ENCODE measurements around the gene FAM171A1.
"Not testable (repeated sequence)": the region's sequence is repeated elsewhere in the genome, so short reads cannot be mapped to it uniquely, and the experiment has no call there.

Gene FAM171A1

DNA sequence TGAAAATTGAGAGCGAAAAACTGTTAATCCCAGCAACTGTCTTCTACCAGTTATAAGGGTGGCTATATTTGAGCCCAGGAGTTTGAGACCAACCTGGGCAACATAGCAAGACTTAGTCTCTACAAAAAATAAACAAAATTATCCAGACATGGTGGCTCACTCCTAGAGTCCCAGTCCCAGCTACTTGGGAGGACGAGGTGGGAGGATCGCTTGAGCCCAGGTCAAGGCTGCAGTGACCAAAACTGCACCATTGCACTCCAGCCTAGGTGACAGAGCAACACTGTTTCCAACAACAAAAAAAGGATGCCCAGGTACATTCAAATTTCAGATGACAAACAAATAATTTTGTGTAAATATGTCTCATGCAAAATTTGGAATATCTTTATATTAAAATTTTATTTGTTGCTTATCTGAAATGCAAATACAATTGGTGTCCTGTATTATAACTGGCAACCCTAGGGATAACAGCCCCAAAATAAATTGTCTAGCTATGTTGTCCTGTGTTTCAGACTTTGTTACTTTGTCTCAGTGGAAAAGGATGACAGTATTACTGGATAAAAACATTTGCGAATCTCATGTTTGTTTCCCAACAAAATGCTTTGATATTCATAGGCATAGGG is 26.7 kb downstream of the FAM171A1 start:
- no peak for DNase-seq (ENCODE audit: low read depth)

DNA sequence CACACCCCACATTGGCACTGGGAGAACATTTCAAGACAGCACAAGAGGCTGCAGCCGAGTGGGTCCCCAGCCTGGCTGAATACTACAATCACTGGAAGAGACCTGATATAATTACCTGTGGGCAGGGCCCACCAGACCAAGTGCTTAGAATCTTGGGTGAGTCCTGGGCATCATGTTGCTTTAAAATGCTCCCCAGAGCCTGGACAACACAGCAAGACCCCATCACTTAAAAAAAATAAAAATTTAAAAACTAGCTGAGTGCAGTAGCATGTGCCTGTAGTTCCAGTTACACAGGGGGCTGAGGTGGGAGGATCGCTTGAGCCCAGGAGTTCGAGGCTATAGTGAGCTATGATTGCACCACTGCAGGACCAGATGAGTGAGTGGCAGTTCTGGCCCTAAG is 28.1 kb downstream of the FAM171A1 start:
- DNase-seq (ENCODE audit: low read depth) = no peak

DNA sequence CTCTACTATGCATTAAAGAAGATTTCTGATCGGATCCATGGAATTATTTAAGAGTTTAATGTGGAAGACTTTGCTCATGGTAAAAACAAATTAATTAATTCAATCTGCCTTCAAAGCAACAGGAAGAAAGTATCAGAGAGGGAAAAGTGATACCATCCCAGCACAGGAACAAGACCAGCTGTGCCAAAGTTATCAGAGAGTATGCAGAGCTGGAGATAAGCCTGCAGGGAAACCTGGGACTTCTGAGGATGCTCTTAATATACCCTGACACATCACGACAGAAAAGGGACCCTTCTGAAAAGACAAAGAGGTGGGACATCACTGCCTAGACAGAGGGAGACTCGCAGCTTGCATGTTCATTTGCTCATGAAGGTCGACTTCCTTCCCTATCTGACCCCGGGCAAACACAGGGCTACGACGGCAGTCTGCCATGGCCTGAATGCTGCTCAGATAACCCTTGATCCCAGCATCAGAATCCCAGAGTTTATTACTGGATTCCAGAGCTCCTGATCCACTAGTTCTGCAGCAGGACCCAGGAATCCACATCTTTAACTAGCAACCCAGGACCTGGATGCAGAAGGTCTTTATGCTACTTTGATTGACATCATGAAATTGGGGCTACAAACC is 29.5 kb downstream of the FAM171A1 start:
- no peak for DNase-seq (ENCODE audit: low read depth)

DNA sequence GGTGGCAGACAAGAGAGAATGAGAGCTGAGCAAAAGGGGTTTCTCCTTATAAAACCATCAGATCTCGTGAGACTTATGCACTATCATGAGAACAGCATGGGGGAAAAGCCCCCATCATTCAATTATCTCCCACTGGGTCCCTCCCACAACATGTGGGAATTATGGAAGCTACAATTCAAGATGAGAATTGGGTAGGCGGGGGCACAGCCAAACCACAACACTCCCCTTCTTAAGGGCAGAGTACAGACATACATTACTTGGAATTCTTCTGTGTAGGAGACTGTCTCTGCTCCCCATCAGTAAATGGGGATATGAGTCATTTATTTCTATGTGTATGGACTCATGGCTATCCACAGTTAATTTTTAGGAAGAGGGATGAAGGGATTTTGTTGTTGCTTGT is 31.2 kb downstream of the FAM171A1 start:
- DNase-seq (ENCODE audit: low read depth) = no peak

DNA sequence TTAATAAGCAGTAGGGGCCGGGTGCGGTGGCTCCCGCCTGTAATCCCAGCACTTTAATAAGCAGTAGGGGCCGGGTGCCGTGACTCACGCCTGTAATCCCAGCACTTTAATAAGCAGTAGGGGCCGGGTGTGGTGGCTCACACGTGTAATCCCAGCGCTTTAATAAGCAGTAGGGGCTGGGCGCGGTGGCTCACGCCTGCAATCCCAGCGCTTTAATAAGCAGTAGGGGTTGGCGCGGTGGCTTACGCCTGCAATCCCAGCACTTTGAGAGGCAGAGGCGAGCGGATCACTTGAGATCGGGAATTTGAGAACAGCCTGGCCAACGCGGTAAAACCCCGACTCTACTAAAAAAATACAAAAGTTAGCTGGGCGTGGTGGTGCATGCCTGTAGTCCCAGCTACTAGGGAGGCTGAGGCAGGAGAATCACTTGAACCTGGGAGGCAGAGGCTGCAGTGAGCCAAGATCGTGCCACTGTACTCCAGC is 33.6 kb downstream of the FAM171A1 start:
- not testable (repeated sequence) for DNase-seq (ENCODE audit: low read depth)

DNA sequence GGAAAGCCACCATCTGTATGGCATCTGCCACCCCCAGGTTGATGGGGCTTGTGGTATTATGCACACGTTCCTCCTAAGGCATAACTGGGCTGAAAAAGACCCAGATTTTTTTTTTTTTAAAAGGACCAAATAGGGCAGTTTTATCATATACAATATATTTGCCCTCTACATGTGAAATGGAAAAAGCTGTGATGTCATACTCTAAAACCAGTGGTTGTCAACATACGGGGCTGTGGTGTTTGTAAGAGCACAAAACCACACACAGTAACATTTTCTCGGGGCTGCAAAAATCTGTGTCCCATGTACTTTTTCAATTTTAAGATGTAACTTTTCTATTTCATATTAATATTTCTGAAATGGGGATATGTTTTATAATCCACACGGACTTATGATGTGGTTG is 34.9 kb downstream of the FAM171A1 start:
- DNase-seq (ENCODE audit: low read depth) = no peak

DNA sequence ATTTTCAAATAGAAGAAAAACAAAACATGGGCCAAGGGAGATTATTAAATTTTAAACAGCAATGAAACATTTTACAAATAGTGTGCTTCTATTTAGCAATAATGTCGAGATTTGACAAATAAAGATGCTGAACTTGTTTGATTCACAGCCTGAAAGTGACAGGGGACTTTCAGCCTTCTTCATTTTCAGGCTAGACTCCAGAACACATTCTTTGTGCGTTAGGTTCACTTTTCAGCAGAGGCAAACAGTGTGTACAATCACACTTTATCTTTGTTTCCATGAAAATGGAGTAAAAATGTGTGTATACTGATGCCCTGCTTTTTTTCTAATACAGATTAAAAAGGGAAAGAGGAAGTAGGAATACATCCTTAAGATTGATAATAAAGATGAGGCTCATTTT is 35.6 kb downstream of the FAM171A1 start:
- no peak for DNase-seq (ENCODE audit: low read depth)

DNA sequence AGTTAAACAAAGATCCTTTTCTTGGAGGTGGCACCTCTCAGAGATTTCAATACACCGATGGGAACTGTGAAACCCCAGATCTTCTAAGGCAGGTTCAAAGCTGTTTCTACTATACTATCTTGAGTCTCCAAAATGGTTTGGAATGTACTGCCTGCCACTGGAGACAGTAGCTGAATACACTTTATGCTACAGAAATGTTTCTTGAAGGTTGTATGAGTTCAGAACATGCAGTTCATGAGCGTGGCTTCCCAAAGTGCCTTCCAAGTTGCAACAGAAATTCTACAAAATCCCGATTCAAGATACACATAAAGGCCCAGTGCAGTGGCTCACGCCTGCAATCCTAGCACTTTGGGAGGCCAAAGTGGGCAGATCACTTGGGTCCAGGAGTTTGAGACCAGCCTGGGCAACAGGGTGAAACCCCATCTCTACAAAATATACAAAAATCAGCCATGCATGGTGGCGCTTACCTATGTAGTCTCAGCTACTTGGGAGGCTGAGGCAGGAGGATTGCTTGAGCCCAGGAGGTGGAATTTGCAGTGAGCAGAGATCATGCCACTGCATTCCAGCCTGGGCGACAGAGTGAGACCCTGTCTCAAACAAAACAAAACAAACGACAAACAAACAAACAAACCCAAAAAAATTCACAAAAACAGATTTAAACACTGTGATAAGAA is 36.3 kb downstream of the FAM171A1 start:
- DNase-seq (ENCODE audit: low read depth) = no peak

DNA sequence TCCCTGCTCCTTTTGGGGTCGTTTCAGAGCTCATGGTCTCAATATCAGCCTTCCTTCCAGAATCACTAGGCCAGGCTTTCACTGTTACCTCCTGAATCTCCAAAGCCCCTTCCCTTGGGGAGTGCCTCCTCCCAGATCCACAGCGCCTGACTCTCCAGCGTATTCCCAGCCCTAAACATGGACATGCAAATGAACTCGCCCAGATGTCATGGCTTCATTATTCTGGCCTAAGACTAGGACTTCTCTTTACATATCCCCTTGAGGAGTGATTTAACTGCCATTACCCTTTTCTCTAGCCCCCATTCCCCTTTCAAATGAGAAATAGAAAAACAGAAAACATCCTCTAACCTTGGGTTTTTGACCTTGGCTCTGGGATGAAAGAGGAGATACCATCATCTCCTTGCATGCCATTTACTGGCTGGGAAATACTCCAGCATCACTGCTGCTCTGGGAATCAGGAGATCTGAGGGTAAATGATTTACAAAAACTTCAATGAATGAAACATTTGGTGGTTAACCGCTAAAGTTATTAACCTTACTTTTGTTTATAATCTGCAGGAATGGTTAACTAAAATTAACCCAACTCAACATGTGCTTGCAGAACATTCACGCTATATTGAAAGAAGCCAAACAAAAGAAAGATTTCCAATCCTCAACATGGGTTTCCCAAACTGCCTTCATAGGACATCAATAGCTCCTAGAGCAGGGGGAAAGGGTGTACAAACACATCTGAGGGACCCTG is 37.0 kb downstream of the FAM171A1 start:
- DNase-seq (ENCODE audit: low read depth) = no peak

DNA sequence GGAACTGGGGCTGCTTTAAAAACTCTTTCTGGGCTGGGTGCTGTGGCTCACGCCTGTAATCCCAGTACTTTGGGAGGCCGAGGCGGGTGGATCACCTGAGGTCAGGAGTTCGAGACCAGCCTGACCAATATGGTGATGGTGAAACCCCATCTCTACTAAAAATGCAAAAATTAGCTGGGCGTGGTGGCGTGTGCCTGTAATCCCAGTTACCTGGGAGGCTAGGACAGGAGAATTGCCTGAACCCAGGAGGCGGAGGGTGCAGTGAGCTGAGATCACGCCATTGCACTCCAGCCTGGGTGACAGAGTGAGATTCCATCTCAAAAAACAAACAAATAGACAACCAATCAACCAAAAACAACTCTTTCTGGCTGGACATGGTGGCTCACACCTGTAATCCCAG is 37.9 kb downstream of the FAM171A1 start:
- not testable (repeated sequence) for DNase-seq (ENCODE audit: low read depth)

DNA sequence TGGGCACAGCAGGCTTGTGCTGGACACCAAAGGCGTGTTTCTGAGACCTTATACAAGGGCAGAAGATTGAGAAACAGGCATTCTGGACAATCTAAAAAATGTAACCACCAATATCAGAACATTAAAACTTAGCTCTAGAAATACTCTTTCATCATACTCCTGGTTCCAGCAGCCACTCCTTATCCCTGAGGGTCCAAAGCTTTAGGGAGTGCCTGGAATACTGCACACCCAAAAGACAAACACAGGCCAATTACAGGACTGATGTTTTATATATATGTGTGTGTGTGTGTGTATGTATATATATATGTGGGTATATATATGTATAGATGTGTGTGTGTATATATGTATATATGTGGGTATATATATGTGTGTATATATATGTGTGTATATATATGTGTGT is 39.6 kb downstream of the FAM171A1 start:
- DNase-seq (ENCODE audit: low read depth) = no peak

DNA sequence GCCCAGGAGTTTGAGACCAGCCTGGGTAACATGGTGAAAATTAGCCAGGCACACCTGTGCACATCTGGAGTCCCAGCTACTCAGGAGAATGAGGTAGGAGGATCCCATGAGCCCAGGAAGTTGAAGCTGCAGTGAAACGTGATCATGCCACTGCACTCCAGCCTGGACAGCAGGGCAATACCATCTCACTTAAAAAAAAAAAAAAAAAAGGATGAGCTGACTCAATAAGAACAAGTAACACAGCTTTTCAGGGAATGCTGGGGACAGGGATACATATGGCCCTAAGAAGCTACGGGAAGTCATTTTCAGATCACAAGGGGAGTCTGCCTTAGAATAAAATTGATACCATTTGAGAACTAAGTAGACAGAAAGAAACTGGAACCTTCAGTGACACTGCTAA is 41.7 kb downstream of the FAM171A1 start:
- no peak for DNase-seq (ENCODE audit: low read depth)

DNA sequence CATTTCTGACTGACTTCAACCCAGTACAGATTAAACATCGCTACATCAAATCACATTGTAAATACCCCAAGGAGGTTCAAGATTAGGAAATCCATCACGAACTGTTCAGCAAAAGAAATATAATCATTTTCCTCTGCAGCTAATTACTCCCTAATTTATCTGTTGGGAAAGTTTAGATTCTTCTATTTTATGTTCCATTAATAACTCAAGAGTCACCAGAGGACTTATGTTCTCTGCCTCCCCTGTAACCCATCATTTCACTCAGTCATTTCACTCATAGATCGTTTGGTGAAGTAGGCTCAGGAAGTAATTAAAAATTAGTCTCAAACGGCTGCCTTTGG is 45.2 kb downstream of the FAM171A1 start:
- no peak for DNase-seq (ENCODE audit: low read depth)

DNA sequence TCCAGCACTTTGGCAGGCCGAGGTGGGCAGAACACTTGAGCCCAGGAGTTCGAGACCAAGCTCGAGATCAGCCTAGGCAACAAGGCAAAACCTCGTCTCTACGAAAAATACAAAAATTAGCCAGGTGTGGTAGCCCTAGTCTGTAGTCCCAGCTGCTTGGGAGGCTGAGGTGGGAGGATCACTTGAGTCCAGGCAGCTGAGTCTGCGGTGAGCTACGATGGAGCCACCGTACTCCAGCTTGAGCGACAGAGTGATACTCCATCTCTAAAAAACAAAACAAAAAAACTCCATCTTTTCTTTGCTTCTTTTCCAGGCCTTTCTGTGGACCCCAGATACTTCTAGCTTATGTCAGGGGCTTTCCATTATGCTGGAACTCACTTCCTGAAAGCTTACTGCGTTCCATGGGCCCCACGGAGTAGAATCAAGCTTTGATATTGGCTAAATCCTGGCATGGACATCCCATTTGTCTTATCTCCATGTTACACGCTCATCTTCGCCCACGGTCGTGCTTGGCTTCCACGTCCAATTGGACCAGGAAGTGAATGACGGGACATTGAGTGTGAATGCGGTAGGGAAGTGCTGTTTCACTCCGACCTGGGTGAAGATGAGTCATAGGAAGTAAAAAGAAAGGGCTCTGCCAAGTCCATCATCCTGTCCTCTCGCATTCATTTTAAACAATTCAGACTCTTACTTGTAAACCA is 45.7 kb downstream of the FAM171A1 start:
- DNase-seq (ENCODE audit: low read depth) = no peak

DNA sequence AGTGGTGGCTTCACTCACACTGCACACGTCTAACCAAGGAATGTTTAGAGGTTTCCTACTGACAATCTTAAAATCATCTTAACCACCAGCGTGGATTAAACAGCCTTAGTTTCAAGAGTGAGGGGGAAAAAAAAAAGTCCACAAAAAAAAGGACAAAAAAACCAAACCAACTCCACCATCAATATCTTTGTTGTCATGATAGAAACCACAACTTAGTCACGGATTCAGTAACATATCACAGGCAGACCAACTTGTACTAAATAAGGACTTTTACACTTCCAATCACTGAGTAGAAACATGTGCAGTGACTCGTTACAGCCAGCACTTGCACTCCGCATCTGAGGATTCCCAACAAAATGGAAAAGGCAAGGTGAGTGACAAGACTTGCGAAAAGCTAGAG is 46.5 kb downstream of the FAM171A1 start:
- no peak for DNase-seq (ENCODE audit: low read depth)

DNA sequence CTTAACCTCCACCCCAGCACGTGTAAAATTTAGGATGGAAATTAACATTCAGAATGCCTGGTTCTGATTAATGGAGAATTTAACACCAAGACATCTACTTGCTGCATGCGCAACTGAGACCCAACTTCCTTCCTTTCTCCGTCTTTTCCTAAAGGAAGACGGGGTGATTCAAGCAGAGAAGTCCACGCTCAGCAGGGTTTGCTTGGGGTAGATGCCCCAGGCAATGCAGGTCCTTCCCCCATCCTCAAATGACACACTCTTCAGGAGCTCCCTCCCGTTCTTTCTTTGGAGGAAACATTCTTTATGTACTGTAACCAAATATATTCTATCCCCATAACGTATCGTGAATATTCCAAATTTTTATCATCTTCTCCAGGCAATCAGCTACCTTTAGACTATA is 47.0 kb downstream of the FAM171A1 start:
- no peak for DNase-seq (ENCODE audit: low read depth)

DNA sequence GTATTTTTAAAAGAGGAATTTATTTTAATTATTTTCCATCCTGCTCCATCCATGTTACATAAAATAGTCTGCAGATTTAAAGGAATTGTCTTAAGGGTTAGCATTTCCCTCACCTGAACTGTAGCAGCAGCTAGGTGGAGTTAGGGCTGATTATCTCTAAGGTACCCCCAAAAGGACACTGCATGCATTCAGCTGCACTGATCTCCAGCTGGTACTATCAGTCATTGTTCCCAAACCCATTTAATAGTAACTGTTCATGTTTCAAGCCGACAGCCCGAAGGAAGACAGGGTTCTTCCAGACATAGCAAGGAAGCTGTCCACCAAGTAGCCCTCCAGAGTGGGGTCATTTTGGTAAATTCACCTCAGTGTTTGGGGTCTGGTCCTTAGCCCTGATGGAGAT is 48.7 kb downstream of the FAM171A1 start:
- no peak for DNase-seq (ENCODE audit: low read depth)

DNA sequence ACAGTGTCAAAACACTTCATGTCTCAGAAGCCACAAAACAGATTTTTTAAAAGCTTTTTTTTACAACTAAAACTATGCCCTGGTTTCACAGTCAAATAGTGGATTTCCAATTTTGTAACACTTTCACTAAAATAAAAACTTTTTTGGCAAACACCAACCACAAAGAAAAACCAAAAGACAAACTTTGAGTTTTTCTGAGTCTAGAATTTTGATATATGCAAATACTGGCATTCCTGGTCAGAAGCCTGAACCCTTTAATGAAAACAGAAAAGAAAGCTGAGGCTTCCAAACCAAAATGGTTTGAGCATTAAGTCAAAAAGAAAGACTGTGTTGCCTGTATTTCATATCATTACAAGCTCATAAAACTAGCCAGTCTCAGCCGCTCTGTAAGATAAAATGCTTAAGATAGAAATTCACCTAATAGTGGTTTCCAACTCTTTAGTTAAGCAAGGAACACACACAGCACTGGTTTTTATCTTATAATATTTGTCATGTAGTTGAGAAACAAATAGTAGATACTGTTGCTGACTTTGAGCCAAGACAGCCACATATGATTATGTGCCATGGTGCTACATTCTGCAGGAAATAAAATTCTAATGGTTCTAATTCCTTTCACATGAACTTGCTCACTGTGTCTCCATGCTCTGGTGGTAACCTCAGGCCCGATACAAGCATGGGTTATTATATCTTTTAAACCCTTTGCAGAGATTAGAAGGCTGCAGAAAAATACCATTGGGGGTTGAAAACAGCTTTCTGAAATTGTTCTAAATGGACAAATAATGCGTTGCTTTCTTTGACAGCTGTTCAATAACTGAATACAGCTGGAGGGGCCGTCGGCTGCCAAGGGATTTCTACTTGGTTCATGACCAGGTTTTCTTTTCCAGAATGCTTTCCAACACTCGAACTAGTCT is 49.4 kb downstream of the FAM171A1 start:
- no peak for DNase-seq (ENCODE audit: low read depth)

DNA sequence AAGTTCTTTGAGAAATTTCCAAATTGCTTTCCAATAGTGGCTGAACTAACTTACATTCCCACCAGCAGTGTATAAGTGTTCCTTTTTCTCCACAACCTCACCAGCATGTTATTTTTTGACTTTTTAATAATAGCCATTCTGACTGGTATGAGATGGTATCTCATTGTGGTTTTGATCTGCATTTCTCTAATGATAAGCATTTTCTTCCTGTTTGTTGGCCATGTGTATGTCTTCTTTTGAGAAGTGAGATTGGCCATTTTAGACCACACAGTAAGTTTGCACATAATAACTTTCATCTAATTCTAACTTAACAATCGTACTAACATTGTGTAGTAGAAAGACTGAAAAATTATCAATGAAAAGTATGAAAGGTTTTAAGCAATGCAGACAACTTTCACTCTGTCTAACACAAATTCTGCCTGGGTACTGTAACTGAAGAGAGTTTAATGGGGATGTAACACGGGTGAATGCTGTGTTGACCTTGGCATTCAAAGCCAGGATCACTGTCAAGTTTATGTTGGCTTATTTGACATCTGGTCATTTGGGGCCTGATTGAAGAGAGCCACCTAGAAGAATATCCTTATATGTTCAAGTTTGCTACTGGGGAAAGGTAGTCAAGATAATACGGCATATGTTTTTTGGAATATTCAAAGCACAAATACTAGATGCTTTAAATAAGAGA is 50.4 kb downstream of the FAM171A1 start:
- no peak for DNase-seq (ENCODE audit: low read depth)

DNA sequence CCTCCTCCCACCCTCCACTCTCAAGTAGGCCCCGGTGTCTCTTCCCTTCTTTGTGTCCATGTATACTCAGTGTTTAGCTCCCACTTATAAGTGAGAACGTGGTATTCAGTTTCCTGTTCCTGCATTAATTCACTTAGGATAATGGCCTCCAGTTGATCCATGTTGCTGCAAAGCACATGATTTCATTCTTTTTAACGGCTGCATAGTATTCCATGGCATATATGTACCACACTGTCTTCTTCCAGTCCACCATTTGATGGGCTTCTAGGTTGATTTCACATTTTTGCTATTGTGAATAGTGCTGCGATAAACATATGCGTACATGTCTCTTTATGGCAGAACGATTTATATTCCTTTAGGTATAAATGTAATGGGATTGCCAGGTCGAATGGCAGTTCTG is 51.0 kb downstream of the FAM171A1 start:
- DNase-seq (ENCODE audit: low read depth) = no peak
